NCI-H345 treated with DMSO at 0.1 percent for 48 hours (cell line): ENCODE measurements around the gene TRIM65.
A peak's percentile ranks its signal among the peaks of the same experiment; 100 is the strongest.

Experiments
- DNase-seq: peaks from one replicate; lab custom pipeline; 2025; ENCODE audit not compliant: unreplicated experiment; lab: John Stamatoyannopoulos, UW

TRIM65 gene

GRCh38 chr17:75917141-75917916, 20.6 kb upstream of the TRIM65 start:
- no peak for DNase-seq

GRCh38 chr17:75915268-75915667, 18.5 kb upstream of the TRIM65 start:
- DNase-seq, result no peak

- DNase-seq, result no peak
These were observed 18.0 kb upstream of the TRIM65 start for GRCh38 chr17:75914643-75915267.

GRCh38 chr17:75913537-75914210, 16.9 kb upstream of the TRIM65 start:
- no peak for DNase-seq

- DNase-seq, result peak; percentile 33
These were observed 13.9 kb upstream of the TRIM65 start for GRCh38 chr17:75910699-75911098.

- DNase-seq, result peak; percentile 91
These were observed 13.1 kb upstream of the TRIM65 start for GRCh38 chr17:75909812-75910274.

GRCh38 chr17:75909051-75909811, 12.5 kb upstream of the TRIM65 start:
- DNase-seq, result peak; percentile 97

- DNase-seq, result peak; percentile 55
These were observed 11.4 kb upstream of the TRIM65 start for GRCh38 chr17:75908201-75908600.

- DNase-seq, result no peak
These were observed 9.6 kb upstream of the TRIM65 start for GRCh38 chr17:75906143-75906884.

GRCh38 chr17:75904749-75905521, 8.2 kb upstream of the TRIM65 start, which contains the start of gene MRPL38:
MRPL38 (minus strand) TSS chr17:75904884; CDS start chr17:75904875, 9 bp downstream.
- DNase-seq, result peak; percentile 96

- no peak for DNase-seq
These were observed 5.7 kb upstream of the TRIM65 start for GRCh38 chr17:75902406-75902805.

- no peak for DNase-seq
These were observed 5.0 kb upstream of the TRIM65 start for GRCh38 chr17:75901727-75902126.

GRCh38 chr17:75900691-75901533, 4.2 kb upstream of the TRIM65 start:
- no peak for DNase-seq

GRCh38 chr17:75899767-75900468, 3.2 kb upstream of the TRIM65 start:
- no peak for DNase-seq

GRCh38 chr17:75899353-75899752, 2.6 kb upstream of the TRIM65 start:
- DNase-seq, result no peak

- DNase-seq, result no peak
These were observed 2.0 kb upstream of the TRIM65 start for GRCh38 chr17:75898791-75899190.

- no peak for DNase-seq
These were observed 1.3 kb upstream of the TRIM65 start for GRCh38 chr17:75898065-75898464.
